Activated CD8-positive, alpha-beta memory T cell treated with anti-CD3 and anti-CD28 coated beads for 1 hour (primary cell): Measurements from ENCODE around the gene GPC6.

ENCODE experiments used
- DNase-seq, 2 donors: peaks; one replicate each; pipeline ENCODE4 v3.0.0-alpha.2; 2020; ENCODE audit warnings: low read depth in 1 of 2; ENCODE audit errors: extremely low read depth in 1 of 2

Gene GPC6

GRCh38 chr13:93810264-93810663 is 583.7 kb downstream of the GPC6 start:
- no peak for DNase-seq

GRCh38 chr13:93811071-93811737 is 584.6 kb downstream of the GPC6 start:
- no peak for DNase-seq

GRCh38 chr13:93811738-93812112 is 585.1 kb downstream of the GPC6 start:
- no peak for DNase-seq

GRCh38 chr13:93814658-93815057 is 588.1 kb downstream of the GPC6 start:
- no peak for DNase-seq

- no peak for DNase-seq
These were observed 591.7 kb downstream of the GPC6 start for GRCh38 chr13:93818345-93818744.

GRCh38 chr13:93819331-93819890 is 592.8 kb downstream of the GPC6 start:
- DNase-seq = no peak

GRCh38 chr13:93824286-93824685 is 597.7 kb downstream of the GPC6 start:
- DNase-seq = no peak

- DNase-seq = no peak
These were observed 607.4 kb downstream of the GPC6 start for GRCh38 chr13:93834051-93834450.

- no peak for DNase-seq
These were observed 616.5 kb downstream of the GPC6 start for GRCh38 chr13:93843082-93843481.

GRCh38 chr13:93847162-93847561 is 620.6 kb downstream of the GPC6 start:
- DNase-seq = no peak

- DNase-seq = no peak
These were observed 621.6 kb downstream of the GPC6 start for GRCh38 chr13:93848247-93848646.

- DNase-seq = no peak
These were observed 624.6 kb downstream of the GPC6 start for GRCh38 chr13:93851236-93851635.

- no peak for DNase-seq
These were observed 627.3 kb downstream of the GPC6 start for GRCh38 chr13:93853912-93854311.

GRCh38 chr13:93857126-93857525 is 630.5 kb downstream of the GPC6 start:
- DNase-seq = no peak

- DNase-seq = no peak
These were observed 633.1 kb downstream of the GPC6 start for GRCh38 chr13:93859716-93860115.

GRCh38 chr13:93861818-93862217 is 635.2 kb downstream of the GPC6 start:
- DNase-seq = no peak

- no peak for DNase-seq
These were observed 635.7 kb downstream of the GPC6 start for GRCh38 chr13:93862259-93862658.

GRCh38 chr13:93865235-93865634 is 638.6 kb downstream of the GPC6 start:
- DNase-seq = no peak

- no peak for DNase-seq
These were observed 640.9 kb downstream of the GPC6 start for GRCh38 chr13:93867481-93867880.

GRCh38 chr13:93872376-93872775 is 645.8 kb downstream of the GPC6 start:
- no peak for DNase-seq

GRCh38 chr13:93872786-93873347 is 646.3 kb downstream of the GPC6 start:
- DNase-seq = no peak

- no peak for DNase-seq
These were observed 648.9 kb downstream of the GPC6 start for GRCh38 chr13:93875547-93875946.

- no peak for DNase-seq
These were observed 649.6 kb downstream of the GPC6 start for GRCh38 chr13:93876236-93876635.
